IPS-15b (cell line): Measurements from ENCODE around the gene TERB1.

Experiments
- H3K27me3 ChIP-seq: one replicate; pipeline ENCODE4 v1.6.1; 2013; ENCODE audit warnings: low read length; ENCODE audit not compliant: control insufficient read depth, insufficient read depth
- H3K36me3 ChIP-seq: one replicate; pipeline ENCODE4 v1.6.1; 2013; ENCODE audit warnings: low read length; ENCODE audit not compliant: control insufficient read depth, insufficient read depth
- H3K4me1 ChIP-seq: one replicate; pipeline ENCODE4 v1.6.1; 2013; ENCODE audit warnings: mild to moderate bottlenecking, low read length; ENCODE audit not compliant: control insufficient read depth, insufficient read depth
- H3K4me3 ChIP-seq: one replicate; pipeline ENCODE4 v1.5.1; 2013; ENCODE audit warnings: low read depth, low read length
- H3K9ac ChIP-seq: one replicate; pipeline ENCODE4 v1.6.1; 2013; ENCODE audit warnings: low read depth, mild to moderate bottlenecking, low read length
- H3K9me3 ChIP-seq: one replicate; pipeline ENCODE4 v1.6.1; 2013; ENCODE audit warnings: mild to moderate bottlenecking, low read length; ENCODE audit not compliant: control insufficient read depth, insufficient read depth

The TERB1 gene

GRCh38 chr16:66741950-66742808, 59.2 kb downstream of the TERB1 start:
- Histone ChIP-seq H3K9me3 (no peaks in the 10 kb centered on the region), H3K9ac (no peak overlapping the region), H3K4me3 (no peak overlapping the region), H3K36me3 (peaks cover 40% of the 10 kb centered on the region), H3K27me3 (no peaks in the 10 kb centered on the region), H3K4me1 (peaks cover 8% of the 10 kb centered on the region)

- Histone ChIP-seq H3K9me3 (no peaks in the 10 kb centered on the region), H3K27me3 (no peaks in the 10 kb centered on the region), H3K4me1 (peaks cover 8% of the 10 kb centered on the region), H3K36me3 (peaks cover 39% of the 10 kb centered on the region), H3K9ac (no peak overlapping the region), H3K4me3 (no peak overlapping the region)
These were observed 60.0 kb downstream of the TERB1 start for GRCh38 chr16:66741169-66741900.

GRCh38 chr16:66740533-66740932, 60.9 kb downstream of the TERB1 start:
- Histone ChIP-seq H3K9me3 (no peaks in the 10 kb centered on the region), H3K4me1 (peaks cover 8% of the 10 kb centered on the region), H3K4me3 (no peak overlapping the region), H3K9ac (no peak overlapping the region), H3K27me3 (no peaks in the 10 kb centered on the region), H3K36me3 (peaks cover 38% of the 10 kb centered on the region)

GRCh38 chr16:66740010-66740409, 61.4 kb downstream of the TERB1 start:
- H3K9me3 ChIP-seq, result no peaks in the 10 kb centered on the region
- peaks cover 41% of the 10 kb centered on the region for H3K36me3 ChIP-seq
- no peaks in the 10 kb centered on the region for H3K27me3 ChIP-seq
- H3K9ac ChIP-seq, result no peak overlapping the region
- peaks cover 8% of the 10 kb centered on the region for H3K4me1 ChIP-seq
- H3K4me3 ChIP-seq, result no peak overlapping the region

GRCh38 chr16:66735891-66736290, 65.5 kb downstream of the TERB1 start:
- Histone ChIP-seq H3K9me3 (no peaks in the 10 kb centered on the region), H3K27me3 (no peaks in the 10 kb centered on the region), H3K4me1 (peaks cover 5% of the 10 kb centered on the region), H3K36me3 (peaks cover 40% of the 10 kb centered on the region), H3K4me3 (no peak overlapping the region), H3K9ac (no peak overlapping the region)

- Histone ChIP-seq H3K4me3 (no peak overlapping the region), H3K36me3 (peaks cover 61% of the 10 kb centered on the region)
These were observed 70.3 kb downstream of the TERB1 start for GRCh38 chr16:66731101-66731500.

GRCh38 chr16:66728804-66729203, 72.6 kb downstream of the TERB1 start:
- no peaks in the 10 kb centered on the region for H3K9me3 ChIP-seq
- H3K27me3 ChIP-seq, result no peaks in the 10 kb centered on the region
- peaks cover 71% of the 10 kb centered on the region for H3K36me3 ChIP-seq
- H3K4me3 ChIP-seq, result no peak overlapping the region
- peaks cover 6% of the 10 kb centered on the region for H3K4me1 ChIP-seq
- no peak overlapping the region for H3K9ac ChIP-seq

More at GRCh38 chr16:66731101-66731500, 70.3 kb downstream of the TERB1 start:
- H3K9ac ChIP-seq, result no peak overlapping the region
- H3K27me3 ChIP-seq, result no peaks in the 10 kb centered on the region
- H3K9me3 ChIP-seq, result no peaks in the 10 kb centered on the region
- peaks cover 6% of the 10 kb centered on the region for H3K4me1 ChIP-seq

- no peak overlapping the region for H3K9ac ChIP-seq
- H3K27me3 ChIP-seq, result no peaks in the 10 kb centered on the region
- H3K4me3 ChIP-seq, result no peak overlapping the region
- peaks cover 70% of the 10 kb centered on the region for H3K36me3 ChIP-seq
- H3K4me1 ChIP-seq, result peaks cover 6% of the 10 kb centered on the region
- H3K9me3 ChIP-seq, result no peaks in the 10 kb centered on the region
These were observed 73.1 kb downstream of the TERB1 start for GRCh38 chr16:66728117-66728787.

GRCh38 chr16:66720766-66721165, 80.6 kb downstream of the TERB1 start:
- H3K36me3 ChIP-seq, result peaks cover 32% of the 10 kb centered on the region

GRCh38 chr16:66719246-66719645, 82.1 kb downstream of the TERB1 start:
- no peak overlapping the region for H3K9ac ChIP-seq
- H3K9me3 ChIP-seq, result no peaks in the 10 kb centered on the region
- H3K36me3 ChIP-seq, result peaks cover 18% of the 10 kb centered on the region
- no peaks in the 10 kb centered on the region for H3K27me3 ChIP-seq
- no peaks in the 10 kb centered on the region for H3K4me1 ChIP-seq
- H3K4me3 ChIP-seq, result no peak overlapping the region

More at GRCh38 chr16:66720766-66721165, 80.6 kb downstream of the TERB1 start:
- H3K4me3 ChIP-seq, result no peak overlapping the region
- H3K9ac ChIP-seq, result no peak overlapping the region
- no peaks in the 10 kb centered on the region for H3K27me3 ChIP-seq
- H3K4me1 ChIP-seq, result no peaks in the 10 kb centered on the region
- H3K9me3 ChIP-seq, result no peaks in the 10 kb centered on the region

GRCh38 chr16:66717776-66718175, 83.6 kb downstream of the TERB1 start:
- H3K36me3 ChIP-seq, result peaks cover 4% of the 10 kb centered on the region

More at GRCh38 chr16:66717776-66718175, 83.6 kb downstream of the TERB1 start:
- H3K4me1 ChIP-seq, result no peaks in the 10 kb centered on the region
- H3K9ac ChIP-seq, result no peak overlapping the region
- H3K4me3 ChIP-seq, result no peak overlapping the region
- no peaks in the 10 kb centered on the region for H3K27me3 ChIP-seq
- no peaks in the 10 kb centered on the region for H3K9me3 ChIP-seq
